GM10248 (cell line): Measurements from ENCODE around the gene WBP2NL.

Source experiments
- CTCF ChIA-PET: fragments of 300-600 bp; sonication (Branson Sonifier 250); formaldehyde crosslinking; extraction: SDS; loops from one replicate; lab custom pipeline; 2021; ENCODE audit warnings: antibody characterized with exemption; lab: Yijun Ruan, JAX
- POLR2A ChIA-PET: fragments of 350-650 bp; sonication (Branson Sonifier 250); formaldehyde crosslinking; extraction: SDS; loops from one replicate; lab custom pipeline; 2020; ENCODE audit warnings: antibody characterized with exemption; lab: Yijun Ruan, JAX
- DNase-seq: peaks from one replicate; pipeline ENCODE4 v3.0.0; 2012; ENCODE audit errors: extremely low spot score
- CTCF ChIP-seq: IDR thresholded peaks from 2 replicates; pipeline ENCODE4 v1.5.1; 2012; ENCODE audit warnings: mild to moderate bottlenecking, low read depth; ENCODE audit errors: extremely low read depth, missing control alignments, control extremely low read depth

The WBP2NL gene

GRCh38 chr22:42039271-42039670 lies 40.7 kb downstream of the WBP2NL start:
- no peak for TF ChIP-seq CTCF
- no peak for DNase-seq
- ChIA-PET POLR2A (no interaction called here), CTCF (no interaction called here)

GRCh38 chr22:42041784-42042183 lies 43.2 kb downstream of the WBP2NL start:
- CTCF ChIA-PET = interaction anchor here (0.7 kb wide), 1 partner anchor 17 kb away, joined by 3 read pairs; no protein-coding TSS in a partner anchor
- DNase-seq = no peak
- no peak for TF ChIP-seq CTCF
- POLR2A ChIA-PET = interaction anchor here (0.7 kb wide), 1 partner anchor 300 kb away, joined by 9 read pairs; no protein-coding TSS in a partner anchor

- POLR2A ChIA-PET = no interaction called here
- CTCF ChIA-PET = no interaction called here
- no peak for DNase-seq
- no peak for TF ChIP-seq CTCF
Measured at GRCh38 chr22:42050641-42051180, 52.1 kb downstream of the WBP2NL start.

GRCh38 chr22:42052765-42053164 lies 54.2 kb downstream of the WBP2NL start:
- TF ChIP-seq CTCF = no peak
- CTCF ChIA-PET = interaction anchor here (1.6 kb wide), 1 partner anchor 60 kb away, joined by 3 read pairs; no protein-coding TSS in a partner anchor
- DNase-seq = no peak
- POLR2A ChIA-PET = no interaction called here

- TF ChIP-seq CTCF = no peak
- POLR2A ChIA-PET = no interaction called here
- CTCF ChIA-PET = interaction anchor here (1.2 kb wide), 1 partner anchor 10 kb away, joined by 3 read pairs; no protein-coding TSS in a partner anchor
- DNase-seq = no peak
Measured at GRCh38 chr22:42056757-42057511, 58.3 kb downstream of the WBP2NL start.

GRCh38 chr22:42060489-42060888 lies 61.9 kb downstream of the WBP2NL start:
- DNase-seq = no peak
- ChIA-PET CTCF (interaction anchor here (1.3 kb wide), 3 partner anchors 10 to 102 kb away, joined by 3 to 4 read pairs (median 3); partner anchors contain the start of gene NAGA), POLR2A (no interaction called here)
- no peak for TF ChIP-seq CTCF
